ENCODE data around the gene THAP12. TPM values are rescaled to one million over a fixed set of nuclear protein-coding genes. Genes with fewer than 3 reads are reported as not detected.
A peak's percentile ranks its signal among the peaks of the same experiment; 100 is the strongest.

THAP12 gene
- total RNA-seq, 2 donors from 2014 or later = 39.6 to 46.2 TPM

GRCh38 chr11:76355172-76355571, 25.8 kb downstream of the THAP12 start:
- 80 to 91% methylated on average over 1 of the region's 1 CpG for WGBS, 2 experiments (ENCODE audit: insufficient coverage in 1 of 2, insufficient read length in 1 of 2)
- Histone ChIP-seq H3K27me3 (ENCODE audit: control insufficient read depth, insufficient read depth, low read length, poor library complexity, severe bottlenecking) (no peaks in the 10 kb centered on the region), H3K4me1 (ENCODE audit: control insufficient read depth, insufficient read depth, low read length) (no peaks in the 10 kb centered on the region), H3K9me3 (ENCODE audit: control insufficient read depth, low read length) (peaks cover 31% of the 10 kb centered on the region), H3K27ac (ENCODE audit: low read depth, low read length) (no peak overlapping the region), H3K4me3 (ENCODE audit: low read length) (no peak overlapping the region), H3K36me3 (ENCODE audit: control insufficient read depth, insufficient read depth, low read length) (peaks cover 62% of the 10 kb centered on the region), H3K9ac (ENCODE audit: extremely low read depth, low read length, poor library complexity, severe bottlenecking) (no peak overlapping the region)
- DNase-seq = no peak
- no peak overlapping the region for H3K4me3 Mint-ChIP-seq
- H3K27ac Mint-ChIP-seq = no peak overlapping the region
- no peaks in the 10 kb centered on the region for H3K27me3 Mint-ChIP-seq (ENCODE audit: insufficient read depth)
- H3K36me3 Mint-ChIP-seq (ENCODE audit: low read depth) = peaks cover 70% of the 10 kb centered on the region
- peaks cover 23% of the 10 kb centered on the region for H3K9me3 Mint-ChIP-seq
- no peaks in the 10 kb centered on the region for H3K4me1 Mint-ChIP-seq
- TF ChIP-seq CTCF (conservative IDR thresholded peaks at IDR 0.05) = no peak

GRCh38 chr11:76348348-76348747, 32.6 kb downstream of the THAP12 start:
- Mint-ChIP-seq H3K36me3 (ENCODE audit: low read depth) (peaks cover 32% of the 10 kb centered on the region), H3K4me3 (no peak overlapping the region), H3K9me3 (peaks cover 3% of the 10 kb centered on the region), H3K4me1 (peaks cover 2% of the 10 kb centered on the region), H3K27ac (no peak overlapping the region), H3K27me3 (ENCODE audit: insufficient read depth) (no peaks in the 10 kb centered on the region)
- no peak overlapping the region for H3K27ac ChIP-seq (ENCODE audit: low read depth, low read length)
- TF ChIP-seq CTCF (conservative IDR thresholded peaks at IDR 0.05) = no peak
- H3K36me3 ChIP-seq (ENCODE audit: control insufficient read depth, insufficient read depth, low read length) = peaks cover 13% of the 10 kb centered on the region
- WGBS, 2 experiments (ENCODE audit: insufficient coverage in 1 of 2, insufficient read length in 1 of 2) = 95% methylated on average over 3 of the region's 3 CpGs; no CpG with 5 or more reads in 1 of the 2 experiments
- peaks cover 4% of the 10 kb centered on the region for H3K9me3 ChIP-seq (ENCODE audit: control insufficient read depth, low read length)
- no peak overlapping the region for H3K9ac ChIP-seq (ENCODE audit: extremely low read depth, low read length, poor library complexity, severe bottlenecking)
- DNase-seq = no peak
- no peaks in the 10 kb centered on the region for H3K4me1 ChIP-seq (ENCODE audit: control insufficient read depth, insufficient read depth, low read length)
- no peak overlapping the region for H3K4me3 ChIP-seq (ENCODE audit: low read length)
- H3K27me3 ChIP-seq (ENCODE audit: control insufficient read depth, insufficient read depth, low read length, poor library complexity, severe bottlenecking) = no peaks in the 10 kb centered on the region

- TF ChIP-seq CTCF (conservative IDR thresholded peaks at IDR 0.05) = peak; percentile 15
- H3K4me3 Mint-ChIP-seq = no peak overlapping the region
- WGBS, 2 experiments (ENCODE audit: insufficient coverage in 1 of 2, insufficient read length in 1 of 2) = 80 to 89% methylated on average over 2 of the region's 2 CpGs
- H3K36me3 ChIP-seq (ENCODE audit: control insufficient read depth, insufficient read depth, low read length) = peaks cover 5% of the 10 kb centered on the region
- no peak overlapping the region for H3K9ac ChIP-seq (ENCODE audit: extremely low read depth, low read length, poor library complexity, severe bottlenecking)
- H3K4me1 ChIP-seq (ENCODE audit: control insufficient read depth, insufficient read depth, low read length) = no peaks in the 10 kb centered on the region
- no peak overlapping the region for H3K4me3 ChIP-seq (ENCODE audit: low read length)
- no peak overlapping the region for H3K27ac Mint-ChIP-seq
- peaks cover 23% of the 10 kb centered on the region for H3K36me3 Mint-ChIP-seq (ENCODE audit: low read depth)
- no peak overlapping the region for H3K27ac ChIP-seq (ENCODE audit: low read depth, low read length)
- no peaks in the 10 kb centered on the region for H3K27me3 ChIP-seq (ENCODE audit: control insufficient read depth, insufficient read depth, low read length, poor library complexity, severe bottlenecking)
- H3K27me3 Mint-ChIP-seq (ENCODE audit: insufficient read depth) = no peaks in the 10 kb centered on the region
- H3K9me3 ChIP-seq (ENCODE audit: control insufficient read depth, low read length) = no peaks in the 10 kb centered on the region
- no peak for DNase-seq
- no peaks in the 10 kb centered on the region for H3K9me3 Mint-ChIP-seq
- peaks cover 2% of the 10 kb centered on the region for H3K4me1 Mint-ChIP-seq
Observed at GRCh38 chr11:76347466-76347865, 33.5 kb downstream of the THAP12 start.

Measured in endodermal cell (in vitro differentiated cells).